CD4-positive, alpha-beta T cell treated with Interferon gamma for 1 hour (primary cell): ENCODE results near the gene LKAAEAR1.

ENCODE experiments used
- DNase-seq: peaks from one replicate; pipeline ENCODE4 v3.0.0-alpha.2; 2020

Gene LKAAEAR1

GRCh38 chr20:64035933-64036345, 48.3 kb downstream of the LKAAEAR1 start, which contains the start of gene C20orf204:
Gene C20orf204, plus strand, starts transcription at chr20:64036182. Its CDS starts 142 bp downstream, at chr20:64036324.
- no peak for DNase-seq

- DNase-seq = no peak
Measured at GRCh38 chr20:64035066-64035932, 48.9 kb downstream of the LKAAEAR1 start.

- no peak for DNase-seq
Measured at GRCh38 chr20:64033981-64034493, 50.2 kb downstream of the LKAAEAR1 start.
